HG03060 (cell line): ENCODE results near the gene EFCAB8.
A peak's percentile ranks its signal among the peaks of the same experiment; 100 is the strongest.
"Not testable (repeated sequence)": the region's sequence is repeated elsewhere in the genome, so short reads cannot be mapped to it uniquely, and the experiment has no call there.

Experiments used
- ATAC-seq: cut with Tn5 transposase; IDR thresholded peaks from one replicate; pipeline ENCODE4 v1.9.1; 2021; ENCODE audit warnings: low read depth, moderate number of reproducible peaks; ENCODE audit not compliant: unreplicated experiment

Gene EFCAB8

DNA sequence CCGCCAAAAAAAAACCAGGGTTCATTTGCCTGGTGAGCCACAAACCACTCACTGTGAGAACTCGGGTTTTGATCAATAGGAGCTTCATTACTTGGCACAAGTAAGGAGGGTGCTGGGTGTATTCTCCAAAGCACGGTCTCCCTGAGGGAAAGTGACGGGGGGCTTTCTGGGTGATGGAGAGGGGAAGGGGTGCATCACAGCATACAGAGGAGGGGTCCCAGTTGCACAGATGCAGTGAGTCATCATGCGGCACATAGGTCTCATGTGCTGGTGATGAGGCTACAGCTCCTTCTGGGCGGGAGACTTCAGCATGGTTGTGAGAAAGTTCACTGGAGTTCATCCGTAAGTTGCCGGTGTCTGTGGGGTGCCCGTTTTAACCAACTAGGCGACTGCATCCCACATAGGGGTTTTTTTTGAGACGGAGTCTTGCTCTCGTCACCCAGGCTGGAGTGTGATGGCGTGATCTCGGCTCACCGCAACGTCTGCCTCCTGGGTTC, 109.3 kb downstream of the EFCAB8 start:
- no peak for ATAC-seq

DNA sequence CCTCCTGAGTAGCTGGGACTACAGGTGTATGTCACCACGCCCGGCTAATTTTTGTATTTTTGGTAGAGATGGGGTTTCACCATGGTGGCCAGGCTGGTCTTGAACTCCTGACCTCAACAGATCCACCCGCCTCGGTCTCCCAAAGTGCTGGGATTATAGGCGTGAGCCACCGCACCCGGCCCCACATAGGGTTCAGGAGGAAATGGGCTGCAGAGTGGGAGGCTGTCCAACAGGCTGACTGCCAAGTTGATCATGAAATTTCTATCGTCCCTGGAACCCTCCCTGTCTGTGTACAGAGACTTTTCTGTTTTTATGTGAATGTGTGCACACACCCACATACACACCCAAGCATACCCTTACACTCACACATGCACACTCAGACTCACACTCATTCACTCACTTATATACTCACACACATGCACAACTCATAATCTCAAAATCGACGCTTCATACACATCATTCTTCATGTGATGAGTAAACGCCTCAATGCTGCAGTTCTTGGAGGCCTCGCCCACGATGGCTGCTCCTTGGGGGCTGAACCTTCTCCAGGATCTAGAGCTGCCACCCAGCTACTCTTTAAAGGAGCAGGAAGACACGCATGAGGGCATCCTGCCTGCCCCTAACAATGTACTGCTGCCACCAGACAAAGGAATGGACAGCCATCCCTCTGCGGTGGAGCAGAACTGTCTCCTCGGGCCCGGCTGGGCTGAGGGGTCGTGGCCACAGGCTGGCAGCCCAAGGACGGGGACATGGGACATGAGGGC, 109.9 kb downstream of the EFCAB8 start:
- no peak for ATAC-seq

DNA sequence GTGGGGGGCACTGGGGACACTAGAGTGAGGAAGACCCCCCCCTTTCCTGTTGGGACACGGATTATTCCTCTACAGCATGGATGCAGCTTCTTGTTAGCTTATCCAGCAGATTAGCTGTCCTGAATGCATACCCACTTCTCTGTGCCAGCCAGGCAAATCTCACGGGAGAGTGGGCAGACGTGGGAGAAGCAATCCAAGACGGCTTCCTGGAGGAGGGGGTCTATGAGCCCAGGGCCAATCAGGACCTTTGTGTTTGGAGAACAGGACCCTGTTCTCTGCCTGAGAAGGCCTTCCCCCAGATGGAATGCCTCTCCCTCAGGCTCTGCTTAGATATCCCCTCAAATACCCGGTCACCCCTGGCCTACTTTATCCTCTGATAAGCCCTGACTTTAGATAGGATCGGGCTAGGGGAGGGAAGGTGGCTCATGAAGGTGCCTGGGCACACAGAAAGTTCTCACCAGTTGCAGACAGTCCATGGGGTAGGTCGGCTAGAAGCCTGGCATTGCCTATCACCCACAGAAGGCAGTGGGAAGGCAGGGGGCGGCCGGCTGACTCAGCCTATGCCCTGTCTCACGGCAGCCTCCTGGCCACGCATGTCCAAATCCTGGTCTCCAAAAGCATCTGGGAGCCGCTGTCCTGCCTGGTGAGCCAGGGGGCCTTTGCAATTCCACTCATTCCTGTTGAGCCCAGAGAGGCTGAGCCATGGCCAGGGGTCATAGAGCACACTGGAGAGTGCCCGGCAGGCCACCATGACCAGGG, 110.8 kb downstream of the EFCAB8 start:
- ATAC-seq, result no peak

DNA sequence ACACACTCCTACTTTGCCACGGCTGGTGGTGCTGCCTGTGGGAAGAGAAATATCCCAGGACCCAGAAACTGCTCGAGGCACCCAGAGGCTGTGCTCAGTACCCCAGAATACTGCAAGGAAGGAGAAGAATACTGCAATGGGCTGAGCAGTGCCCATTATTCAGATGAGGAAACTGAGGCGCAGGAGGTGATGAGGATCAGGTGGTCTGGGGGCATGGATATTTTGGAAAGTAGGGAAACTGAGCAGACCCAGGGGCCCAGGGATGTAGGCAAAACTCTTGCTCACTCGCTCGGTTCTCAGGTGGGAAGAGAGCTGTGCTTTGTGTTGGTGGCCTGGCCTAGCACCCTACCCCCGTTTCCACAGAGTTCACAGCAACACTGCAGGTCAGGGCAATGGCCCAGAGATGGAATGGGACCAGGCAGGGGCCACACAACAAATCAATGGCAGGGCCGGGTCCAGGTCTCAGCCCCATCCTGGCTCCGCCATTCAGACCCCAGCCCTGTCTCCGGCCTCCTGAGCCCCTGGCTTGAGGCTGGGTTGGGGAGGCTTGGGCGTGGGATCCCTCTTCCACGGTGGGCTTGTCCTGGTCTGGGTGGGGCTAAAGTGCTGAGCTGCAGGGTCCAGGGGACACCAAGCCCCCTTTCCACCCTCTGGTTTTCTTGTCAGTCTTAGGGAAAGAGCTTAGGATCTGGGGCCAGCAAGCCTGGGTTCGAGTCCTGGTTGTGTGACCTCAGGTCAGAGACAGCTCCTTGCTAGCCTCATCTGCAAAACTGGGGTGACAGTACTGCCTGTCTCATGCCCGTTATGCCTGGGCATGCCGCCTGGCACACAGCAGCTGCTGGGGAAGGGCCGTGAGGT, 111.6 kb downstream of the EFCAB8 start:
- no peak for ATAC-seq

DNA sequence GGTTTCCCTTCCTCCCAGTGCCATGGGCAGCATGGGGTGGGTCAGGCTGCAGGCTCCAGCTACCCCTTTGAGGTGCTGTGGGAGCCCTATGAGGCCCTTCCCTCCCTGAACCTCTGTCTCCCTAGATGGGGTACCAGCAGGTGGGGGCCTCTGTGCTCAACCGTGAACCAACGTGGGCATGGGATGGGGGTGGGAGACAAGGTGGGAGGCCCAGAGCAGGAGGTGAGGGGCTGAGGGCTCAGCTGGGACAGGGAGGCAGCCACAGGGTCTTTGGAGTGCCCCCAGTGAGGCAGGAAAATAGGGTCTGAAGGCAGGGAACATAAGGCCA, 112.2 kb downstream of the EFCAB8 start:
- no peak for ATAC-seq

DNA sequence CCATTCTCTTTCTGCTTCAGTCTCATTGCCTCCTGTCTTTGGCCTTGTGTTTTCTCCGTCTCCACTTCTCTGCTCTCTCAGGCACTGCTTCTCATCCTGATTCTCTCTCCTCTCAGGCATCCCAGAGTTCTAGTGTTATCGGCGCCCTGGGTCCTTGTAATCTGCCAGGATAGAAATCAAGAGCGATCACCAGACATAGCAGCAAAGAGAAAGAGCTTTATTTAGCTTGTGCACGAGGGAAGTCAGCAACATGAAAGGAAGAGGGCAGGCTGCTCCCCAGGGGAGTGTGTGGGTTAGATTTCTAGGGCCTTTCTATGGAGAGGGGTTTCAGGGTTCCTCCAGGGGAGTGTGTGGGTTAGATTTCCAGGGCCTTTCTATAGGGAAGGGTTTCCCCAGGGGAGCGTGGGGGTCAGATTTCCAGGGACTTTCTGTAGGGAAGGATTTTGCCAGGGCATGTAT, 113.0 kb downstream of the EFCAB8 start:
- no peak for ATAC-seq

DNA sequence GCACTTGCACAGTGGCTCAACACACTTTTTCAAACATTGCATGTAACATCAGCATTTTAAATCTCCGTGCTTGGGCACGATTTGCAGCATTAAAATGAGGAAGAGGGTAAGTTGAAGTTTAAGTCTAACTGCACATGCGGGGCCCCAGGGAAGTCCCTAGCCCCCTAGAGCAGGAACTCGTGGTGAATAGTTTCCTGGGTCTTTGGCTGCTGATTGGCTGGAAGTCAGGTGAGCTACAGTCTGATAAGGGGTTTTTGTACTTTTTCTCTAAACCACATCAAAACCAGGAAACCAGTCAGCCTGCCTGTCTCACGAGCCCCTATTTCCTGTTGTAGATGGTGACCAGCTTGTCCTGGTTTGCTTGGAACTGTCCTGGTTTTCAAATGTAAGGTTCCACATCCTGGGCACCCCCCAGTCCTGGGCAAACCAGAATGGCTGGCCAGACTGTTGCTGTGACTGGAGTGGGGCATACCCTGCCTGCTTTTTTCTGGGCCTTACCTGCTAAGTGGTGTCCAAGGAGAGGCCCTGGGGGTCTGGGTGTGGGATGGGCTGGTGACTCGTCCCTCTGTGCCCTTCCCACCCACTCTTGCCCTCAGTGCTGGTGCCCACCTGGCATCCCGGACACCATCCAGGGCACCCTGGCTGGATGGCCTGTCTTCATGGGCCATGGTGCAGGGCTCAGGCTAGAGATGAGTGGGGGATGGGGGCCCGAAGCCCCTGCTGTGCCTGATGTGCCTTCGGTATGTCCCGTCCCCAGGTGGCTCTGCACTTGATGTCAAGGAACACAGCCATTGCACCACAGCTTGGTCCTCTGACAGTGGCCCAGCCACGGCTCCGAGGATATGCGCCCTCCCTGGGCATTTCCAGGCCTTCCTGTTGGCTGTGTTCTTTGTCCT, 113.7 kb downstream of the EFCAB8 start:
- ATAC-seq, result peak; percentile 58

DNA sequence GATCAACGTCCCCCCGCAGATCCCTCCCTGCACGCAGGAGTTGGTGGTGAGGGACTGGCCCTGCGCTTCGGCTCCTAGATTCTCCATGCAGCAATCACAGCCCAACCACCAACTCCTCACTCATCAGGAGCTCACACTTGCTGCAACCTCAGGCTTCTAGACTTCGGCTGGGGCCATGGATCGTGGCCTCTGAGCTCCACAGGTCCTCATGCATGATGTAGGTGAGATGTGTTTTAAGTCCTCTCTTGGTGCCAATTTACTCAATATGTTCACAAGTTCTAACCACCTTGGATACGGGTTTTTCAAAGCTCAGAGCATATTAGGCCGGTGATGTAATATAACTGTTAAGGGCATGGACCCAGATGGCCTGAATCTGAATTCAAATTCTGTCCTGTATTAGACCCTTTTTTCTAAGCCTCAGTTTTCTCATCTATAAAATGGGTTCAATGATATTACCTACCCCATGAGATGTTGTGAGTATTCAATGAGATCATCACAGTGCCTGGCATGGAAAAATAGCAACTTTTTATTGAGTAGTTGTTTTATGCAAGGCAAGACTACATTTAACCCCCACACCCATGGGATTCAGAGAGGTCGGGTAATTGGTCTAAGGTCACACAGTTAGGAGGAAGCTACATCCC, 114.5 kb downstream of the EFCAB8 start:
- no peak for ATAC-seq

DNA sequence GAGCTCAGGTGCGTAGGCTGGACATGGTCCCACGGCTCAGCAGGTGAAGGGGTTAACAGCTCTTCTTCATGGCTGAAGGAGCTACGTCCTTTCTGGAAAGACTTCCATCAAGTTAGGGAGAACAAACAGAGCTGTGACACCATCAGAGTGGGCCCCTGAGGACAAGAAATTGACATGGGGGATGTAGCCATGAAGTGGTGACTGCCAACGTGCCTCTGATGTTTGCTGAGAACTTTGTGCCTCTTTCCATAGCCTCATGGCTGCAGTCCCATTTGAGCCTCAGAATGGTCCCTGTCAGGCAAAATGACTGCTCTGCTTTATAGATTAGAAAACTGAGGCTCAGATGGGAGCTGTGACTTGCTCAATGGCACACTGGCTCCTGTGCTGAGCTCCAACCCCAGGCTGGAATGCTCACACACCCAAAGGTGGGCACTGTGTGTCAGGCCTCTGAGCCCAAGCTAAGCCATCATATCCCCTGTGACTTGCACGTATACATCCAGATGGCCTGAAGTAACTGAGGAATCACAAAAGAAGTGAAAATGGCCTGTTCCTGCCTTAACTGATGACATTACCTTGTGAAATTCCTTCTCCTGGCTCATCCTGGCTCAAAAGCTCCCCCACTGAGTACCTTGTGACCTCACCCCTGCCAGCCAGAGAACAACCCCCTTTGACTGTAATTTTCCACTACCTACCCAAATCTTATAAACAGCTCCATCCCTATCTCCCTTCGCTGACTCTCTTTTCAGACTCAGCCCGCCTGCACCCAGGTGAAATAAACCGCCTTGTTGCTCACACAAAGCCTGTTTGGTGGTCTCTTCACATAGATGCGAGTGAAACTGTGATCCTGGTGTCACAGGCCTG, 115.7 kb downstream of the EFCAB8 start:
- ATAC-seq, result not testable (repeated sequence)

DNA sequence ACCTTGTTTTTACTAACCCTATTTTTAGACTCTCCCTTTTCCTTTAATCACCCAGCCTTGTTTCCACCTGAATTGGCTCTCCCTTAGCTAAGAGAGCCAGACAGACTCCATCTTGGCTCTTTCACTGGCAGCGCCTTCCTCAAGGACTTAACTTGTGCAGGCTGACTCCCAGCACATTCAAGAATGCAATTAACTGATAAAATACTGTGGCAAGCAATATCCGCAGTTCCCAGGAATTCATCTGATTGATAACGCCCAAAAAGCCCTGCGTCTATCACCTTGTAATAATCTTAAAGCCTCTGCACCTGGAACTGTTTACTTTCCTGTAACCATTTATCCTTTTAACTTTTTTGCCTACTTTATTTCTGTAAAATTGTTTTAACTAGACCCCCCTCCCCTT, 116.4 kb downstream of the EFCAB8 start:
- ATAC-seq, result not testable (repeated sequence)

DNA sequence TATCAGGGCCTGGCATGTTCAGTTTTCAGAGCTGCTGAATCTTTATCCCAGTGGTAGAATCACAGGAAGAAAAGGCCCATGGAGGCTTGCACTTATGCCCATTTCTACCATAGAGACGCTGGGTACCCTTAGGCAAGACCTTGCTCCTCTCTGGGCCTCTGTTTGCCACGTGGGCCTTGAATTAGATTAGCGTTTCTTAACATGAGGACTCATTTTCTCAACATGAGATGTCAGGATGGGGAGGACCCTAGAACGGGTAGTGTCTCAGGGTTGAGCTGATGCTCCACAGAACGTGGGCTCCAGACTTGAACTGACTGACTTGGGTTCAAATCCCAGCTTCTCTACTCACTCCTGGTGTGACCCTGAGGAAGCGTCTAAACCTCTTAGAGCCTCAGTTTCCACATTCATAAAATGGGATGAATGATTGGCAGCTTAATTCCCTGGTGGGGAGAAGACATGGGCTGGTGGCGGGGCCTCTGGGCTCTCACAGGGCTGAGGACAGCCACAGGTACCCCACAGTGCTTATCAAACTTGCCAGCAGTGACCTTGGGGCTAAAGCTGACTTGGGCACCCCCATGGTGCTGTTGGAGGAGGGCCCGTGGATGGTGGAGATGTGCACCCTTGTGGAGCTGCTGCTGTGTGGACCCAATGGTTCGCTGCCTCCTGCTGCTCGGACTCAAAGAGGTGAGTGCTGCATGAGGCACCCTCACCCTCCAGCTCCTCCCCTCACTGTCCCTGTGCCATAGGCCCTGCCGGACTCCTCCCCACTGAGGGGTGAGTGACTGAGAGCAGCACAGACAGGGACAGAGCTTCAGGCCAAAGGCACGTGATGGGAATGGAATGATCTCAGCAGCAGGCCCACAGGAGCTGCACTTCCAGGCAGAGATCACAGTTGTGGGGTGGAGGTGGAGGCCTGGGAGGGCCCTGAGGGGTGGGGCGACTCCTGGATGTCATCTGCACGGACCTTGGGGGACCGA, 117.3 kb downstream of the EFCAB8 start:
- no peak for ATAC-seq

DNA sequence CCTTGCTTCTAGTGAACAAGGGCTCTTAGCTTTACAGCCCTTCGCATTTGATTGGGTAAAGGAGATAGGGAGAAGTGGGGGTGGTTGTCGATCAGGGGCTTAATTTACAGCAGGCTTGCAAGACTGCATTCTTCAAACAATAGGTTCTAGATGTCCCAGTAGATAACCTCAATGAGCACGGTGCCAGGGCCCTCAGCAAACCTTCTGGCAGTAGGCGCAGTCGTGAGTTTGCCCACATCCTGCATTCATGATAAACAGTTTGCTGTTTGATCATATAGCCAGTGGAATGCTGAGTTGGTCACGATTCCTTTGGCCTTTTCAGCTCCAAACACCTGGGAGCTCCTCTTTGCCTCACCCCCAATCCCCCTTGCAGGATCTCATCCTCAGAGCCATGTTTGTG, 118.0 kb downstream of the EFCAB8 start:
- ATAC-seq, result no peak

DNA sequence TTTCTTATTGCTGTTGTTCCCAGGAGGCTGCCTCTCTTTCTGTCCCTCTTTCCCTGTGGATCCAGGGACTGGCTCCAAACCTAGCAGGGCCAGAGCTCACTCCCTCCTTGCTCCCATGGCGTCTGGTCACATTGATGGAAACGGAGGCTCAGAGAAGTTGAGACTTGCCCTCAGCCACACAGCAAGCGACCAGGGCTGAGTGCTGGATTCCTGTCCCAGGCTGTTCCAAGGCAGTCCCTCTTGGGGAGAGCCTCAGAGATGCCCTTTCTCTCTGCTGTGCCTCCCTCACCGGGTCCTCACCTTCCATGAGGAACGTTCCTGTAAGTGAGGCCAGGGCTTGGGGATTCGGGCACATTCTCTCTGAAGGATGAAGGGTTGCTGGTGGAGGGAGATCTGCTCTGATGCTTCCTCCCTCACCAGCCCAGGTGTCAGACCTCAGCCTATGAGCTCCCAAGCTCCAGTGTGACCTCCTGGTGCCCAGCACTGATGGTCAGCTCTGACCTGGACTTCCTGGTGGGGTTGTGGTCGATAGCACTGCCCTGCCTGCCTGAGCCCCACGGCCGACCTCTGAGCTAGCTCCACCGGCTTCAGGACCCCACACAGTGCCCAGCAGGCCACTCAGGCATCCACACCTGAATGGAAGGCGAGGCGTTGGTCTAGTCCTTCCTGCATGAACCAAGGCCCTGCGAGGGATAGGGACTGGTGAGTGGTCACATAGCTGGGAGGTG, 118.7 kb downstream of the EFCAB8 start:
- ATAC-seq, result no peak

DNA sequence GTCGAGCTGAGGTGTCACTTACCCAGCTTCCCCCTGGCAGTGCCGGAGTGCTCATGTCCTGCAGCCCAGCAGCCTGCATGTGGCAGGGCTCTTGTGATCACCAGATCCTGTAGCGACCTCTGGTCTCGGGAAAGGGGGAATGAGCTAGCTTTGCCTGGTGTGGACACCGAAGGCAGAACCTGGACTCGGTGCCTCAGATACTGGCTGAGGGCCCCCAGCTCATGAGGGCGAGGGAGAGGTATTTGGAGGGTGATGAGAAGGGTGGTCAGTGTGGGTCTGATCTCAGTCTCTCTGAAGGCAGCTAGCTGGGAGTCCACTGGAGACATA, 119.2 kb downstream of the EFCAB8 start:
- no peak for ATAC-seq

DNA sequence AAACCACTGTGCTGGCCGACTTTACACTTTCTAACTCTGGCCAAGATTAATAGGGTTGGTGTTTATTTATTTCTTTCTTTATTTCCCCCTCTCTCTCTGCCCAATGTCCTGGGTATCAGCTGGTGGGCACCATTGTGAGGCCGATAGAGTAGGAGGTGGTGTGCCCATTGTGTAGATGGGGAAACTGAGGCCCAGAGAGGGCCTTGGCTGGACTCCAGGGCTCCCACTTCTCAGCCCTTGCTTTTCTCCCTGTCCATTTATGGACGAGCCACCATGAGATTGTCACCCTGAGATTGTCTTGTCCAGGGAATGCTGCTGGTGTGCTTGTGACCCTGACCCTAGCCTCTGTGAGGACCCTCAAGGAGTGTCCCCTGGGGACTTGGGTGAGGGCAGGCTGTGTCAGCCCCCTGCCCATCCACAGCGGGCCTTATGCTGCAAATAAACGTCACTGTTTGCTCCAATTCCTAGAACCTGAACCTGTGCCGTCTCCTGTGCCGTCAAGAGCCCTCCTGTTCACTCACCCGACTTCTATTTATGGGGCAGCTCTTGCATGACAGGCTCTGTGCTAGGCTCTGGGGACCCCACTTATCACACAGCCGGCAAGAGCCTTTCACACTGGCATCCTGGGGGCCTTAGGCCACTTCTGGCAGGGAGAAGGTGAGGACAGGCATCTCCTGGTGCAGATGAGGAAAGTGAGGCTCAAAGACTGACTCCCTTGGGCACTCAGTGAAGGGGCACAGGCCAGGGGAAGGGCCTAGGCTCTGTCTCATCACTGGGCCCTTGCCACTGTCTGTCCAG, 120.7 kb downstream of the EFCAB8 start:
- no peak for ATAC-seq
